Liver (tissue), 9 donors: Measurements from ENCODE around the gene TPRG1L. TPM values are rescaled to one million over a fixed set of nuclear protein-coding genes. Genes with fewer than 3 reads are reported as not detected.

Source experiments
- DNase-seq: peaks from one replicate; pipeline ENCODE4 v3.0.0-alpha.2; 2017; ENCODE audit warnings: low spot score
- H3K27ac ChIP-seq, 2 donors: one replicate each; pipeline ENCODE4 v1.7.0; 2013; ENCODE audit warnings: inconsistent platforms in 2 of 2, low read length in 2 of 2, control low read depth in 1 of 2, low read depth in 1 of 2, mild to moderate bottlenecking in 1 of 2
- H3K27me3 ChIP-seq, 4 donors: one replicate each; pipeline versions ENCODE4 v1.6.1 to v1.7.0; 2013; ENCODE audit warnings: low read length in 3 of 4, inconsistent platforms in 1 of 4, mild to moderate bottlenecking in 1 of 4, moderate library complexity in 1 of 4; ENCODE audit not compliant: control insufficient read depth in 4 of 4, insufficient read depth in 4 of 4
- H3K36me3 ChIP-seq, 4 donors: one replicate each; pipeline versions ENCODE4 v1.6.1 to v1.7.0; 2013; ENCODE audit warnings: low read length in 3 of 4, mild to moderate bottlenecking in 3 of 4, low read depth in 1 of 4, moderate library complexity in 1 of 4; ENCODE audit not compliant: control insufficient read depth in 4 of 4, insufficient read depth in 3 of 4
- H3K4me1 ChIP-seq, 4 donors: one replicate each; pipeline versions ENCODE4 v1.6.1 to v1.7.0; 2013; ENCODE audit warnings: low read length in 3 of 4, mild to moderate bottlenecking in 3 of 4, moderate library complexity in 1 of 4; ENCODE audit not compliant: control insufficient read depth in 4 of 4, insufficient read depth in 4 of 4
- H3K4me3 ChIP-seq, 3 donors: one replicate each; pipeline versions ENCODE4 v1.6.1 to v1.7.0; 2013; ENCODE audit warnings: low read length in 3 of 3, control low read depth in 1 of 3, low read depth in 1 of 3, mild to moderate bottlenecking in 1 of 3
- H3K9ac ChIP-seq, 2 donors: one replicate each; pipeline ENCODE4 v1.7.0; 2013; ENCODE audit warnings: low read length in 2 of 2, mild to moderate bottlenecking in 2 of 2, moderate library complexity in 2 of 2, control low read depth in 1 of 2, low read depth in 1 of 2
- H3K9me3 ChIP-seq, 4 donors: one replicate each; pipeline versions ENCODE4 v1.6.1 to v1.7.0; 2013; ENCODE audit warnings: low read length in 3 of 4; ENCODE audit not compliant: control insufficient read depth in 4 of 4
- CTCF ChIP-seq: fragments of 150-350 bp; IDR thresholded peaks from 2 replicates; pipeline ENCODE4 v1.5.1; 2017; ENCODE audit warnings: improper control_type of control experiment, low read depth, low read length; ENCODE audit not compliant: missing input control
- FOXA1 ChIP-seq: IDR thresholded peaks from 2 replicates; pipeline ENCODE4 v1.6.1; 2016; ENCODE audit warnings: antibody characterized with exemption
- FOXA2 ChIP-seq: IDR thresholded peaks from 2 replicates; pipeline ENCODE4 v1.6.1; 2016; ENCODE audit warnings: antibody characterized with exemption
- GABPA ChIP-seq, 2 donors: IDR thresholded peaks in 1 of 2; conservative IDR thresholded peaks in 1 of 2; 2 replicates each; pipeline ENCODE4 v1.6.1; 2016; ENCODE audit warnings: antibody characterized with exemption in 2 of 2, mild to moderate bottlenecking in 1 of 2, moderate library complexity in 1 of 2
- HNF4A ChIP-seq, 2 donors: conservative IDR thresholded peaks; 2 replicates each; pipeline ENCODE4 v1.6.1; 2016; ENCODE audit warnings: antibody characterized with exemption in 2 of 2, mild to moderate bottlenecking in 2 of 2
- HNF4G ChIP-seq: IDR thresholded peaks from 2 replicates; pipeline ENCODE4 v1.6.1; 2016; ENCODE audit warnings: antibody characterized with exemption
- JUND ChIP-seq, 2 donors: IDR thresholded peaks; 2 replicates each; pipeline ENCODE4 v1.6.1; 2016; ENCODE audit warnings: antibody characterized with exemption in 2 of 2
- MAX ChIP-seq: IDR thresholded peaks from 2 replicates; pipeline ENCODE4 v1.6.1; 2016; ENCODE audit warnings: antibody characterized with exemption
- NR2F2 ChIP-seq: IDR thresholded peaks from 2 replicates; pipeline ENCODE4 v1.6.1; 2016; ENCODE audit warnings: antibody characterized with exemption
- REST ChIP-seq: IDR thresholded peaks from 2 replicates; pipeline ENCODE4 v1.6.1; 2016; ENCODE audit warnings: antibody characterized with exemption, mild to moderate bottlenecking
- TAF1 ChIP-seq: conservative IDR thresholded peaks from 2 replicates; pipeline ENCODE4 v1.6.1; 2016; ENCODE audit warnings: antibody characterized with exemption, mild to moderate bottlenecking
- YY1 ChIP-seq: IDR thresholded peaks from 2 replicates; pipeline ENCODE4 v1.6.1; 2016; ENCODE audit warnings: antibody characterized with exemption, mild to moderate bottlenecking
- WGBS: extraction: QIAGEN DNeasy Blood & Tissue Kit; methylation state at CpG from one replicate; pipeline ENCODE4 v1.1.7; 2013; 5-methylcytosine and 5-hydroxymethylcytosine counted together
- polyA plus RNA-seq, 2 donors: library from polyadenylated mRNA; stranded (reverse) in 1 of 2; unstranded in 1 of 2; fragments of 200-250 nt in 1 of 2; fragments of >200 nt in 1 of 2; fragmentation: Nextera tagmentation in 1 of 2; extraction: Ambion mirVana in 1 of 2; gene quantifications; one replicate each; pipeline versions ENCODE4 v1.2.1 to v1.2.3, GENCODE V29; 2013 to 2015
- total RNA-seq, 2 donors: library from RNA; depleted of rRNA; stranded (reverse); fragments of >200 nt; gene quantifications; one replicate each; pipeline ENCODE4 v1.2.3, GENCODE V29; 2014
- donor health status: healthy.
- donor health status: healthy.
- donor health status: healthy.
- donor health status: healthy.
- donor health status: healthy.

Gene TPRG1L
- total and polyA plus RNA-seq, 4 donors = 29.3 to 51.0 (median 43.9) TPM

GRCh38 chr1:3577711-3578432 lies 46.9 kb upstream of the TPRG1L start:
- WGBS = 81% methylated on average over 27 of the region's 27 CpGs
- TF ChIP-seq FOXA1 (no peak), HNF4A (conservative IDR thresholded peaks at IDR 0.05) (no peak), HNF4G (no peak), NR2F2 (no peak), MAX (no peak), FOXA2 (no peak), TAF1 (no peak), JUND (IDR thresholded peaks at IDR 0.05) (no peak), YY1 (no peak), CTCF (no peak)
- Histone ChIP-seq H3K36me3 (no peaks in the 10 kb centered on the region), H3K9ac (no peak overlapping the region), H3K27ac (no peak overlapping the region), H3K9me3 (no peaks in the 10 kb centered on the region), H3K27me3 (no peaks in the 10 kb centered on the region), H3K4me1 (no peaks in the 10 kb centered on the region), H3K4me3 (no peak overlapping the region)
- no peak for DNase-seq

- DNase-seq = no peak
- Histone ChIP-seq H3K27me3 (no peaks in the 10 kb centered on the region), H3K4me3 (no peak overlapping the region), H3K36me3 (no peaks in the 10 kb centered on the region), H3K9ac (no peak overlapping the region), H3K4me1 (no peaks in the 10 kb centered on the region), H3K9me3 (no peaks in the 10 kb centered on the region), H3K27ac (no peak overlapping the region)
- WGBS = 80% methylated on average over 8 of the region's 8 CpGs
- TF ChIP-seq REST (no peak), GABPA (IDR thresholded peaks at IDR 0.05 in 1 of 2, conservative IDR thresholded peaks at IDR 0.05 in 1 of 2) (no peak), FOXA2 (no peak), HNF4G (no peak), YY1 (no peak)
Measured at GRCh38 chr1:3578433-3578805, 46.4 kb upstream of the TPRG1L start.

- Histone ChIP-seq H3K27me3 (no peaks in the 10 kb centered on the region), H3K9me3 (no peaks in the 10 kb centered on the region), H3K4me1 (no peaks in the 10 kb centered on the region), H3K27ac (no peak overlapping the region), H3K4me3 (no peak overlapping the region), H3K36me3 (no peaks in the 10 kb centered on the region), H3K9ac (no peak overlapping the region)
- 80% methylated on average over 19 of the region's 19 CpGs for WGBS
- no peak for TF ChIP-seq YY1
- DNase-seq = no peak
Measured at GRCh38 chr1:3578906-3579305, 45.9 kb upstream of the TPRG1L start.
